MM.1S (cell line): Measurements from ENCODE around the gene ATP2B1.

Experiments
- DNase-seq: peaks from one replicate; pipeline ENCODE4 v3.0.0-alpha.2; 2015
- H2AFZ ChIP-seq: fragments of 300-600 bp; sonication (generic); 2 replicates; pipeline ENCODE4 v1.6.0; 2016; ENCODE audit warnings: antibody characterized with exemption, low read length
- H3F3A ChIP-seq: fragments of 300-600 bp; sonication (generic); 2 replicates; pipeline ENCODE4 v1.6.1; 2016; ENCODE audit warnings: mild to moderate bottlenecking, antibody characterized with exemption, low read length, moderate library complexity, mixed read lengths; ENCODE audit not compliant: insufficient read depth
- H3K27ac ChIP-seq: fragments of 300-600 bp; sonication (generic); 2 replicates; pipeline ENCODE4 v1.5.1; 2016; ENCODE audit warnings: mild to moderate bottlenecking, low read length
- H3K27me3 ChIP-seq: fragments of 300-600 bp; sonication (generic); replicated peaks from 2 replicates; pipeline ENCODE4 v1.6.0; 2016; ENCODE audit warnings: low read length; ENCODE audit not compliant: insufficient read depth
- H3K36me3 ChIP-seq: fragments of 300-600 bp; sonication (generic); replicated peaks from 2 replicates; pipeline ENCODE4 v1.6.1; 2016; ENCODE audit warnings: mild to moderate bottlenecking, low read length, mixed read lengths; ENCODE audit not compliant: insufficient read depth
- H3K4me1 ChIP-seq: fragments of 300-600 bp; sonication (generic); 2 replicates; pipeline ENCODE4 v1.6.1; 2016; ENCODE audit warnings: low read length, mixed read lengths
- H3K4me2 ChIP-seq: fragments of 300-600 bp; sonication (generic); 2 replicates; pipeline ENCODE4 v1.6.0; 2016; ENCODE audit warnings: low read depth, low read length
- H3K4me3 ChIP-seq: fragments of 300-600 bp; sonication (generic); 2 replicates; pipeline ENCODE4 v1.5.1; 2016; ENCODE audit warnings: low read length, mixed read lengths
- H3K79me2 ChIP-seq: fragments of 300-600 bp; sonication (generic); 2 replicates; pipeline ENCODE4 v1.6.1; 2016; ENCODE audit warnings: mixed run types, low read length, mixed read lengths
- H3K9ac ChIP-seq: fragments of 300-600 bp; sonication (generic); 2 replicates; pipeline ENCODE4 v1.6.1; 2016; ENCODE audit warnings: low read length, mixed read lengths
- H3K9me2 ChIP-seq: fragments of 300-600 bp; sonication (generic); replicated peaks from 2 replicates; pipeline ENCODE4 v1.6.1; 2016; ENCODE audit warnings: mild to moderate bottlenecking, low read length, mixed read lengths; ENCODE audit not compliant: insufficient read depth
- H3K9me3 ChIP-seq: fragments of 300-600 bp; sonication (generic); replicated peaks from 2 replicates; pipeline ENCODE4 v1.6.1; 2016; ENCODE audit warnings: mild to moderate bottlenecking, low read length, mixed read lengths; ENCODE audit not compliant: insufficient read depth
- H4K20me1 ChIP-seq: fragments of 300-600 bp; sonication (generic); 2 replicates; pipeline ENCODE4 v1.6.1; 2016; ENCODE audit warnings: mild to moderate bottlenecking, low read length, moderate library complexity, mixed read lengths; ENCODE audit not compliant: insufficient read depth
- EZH2 ChIP-seq: fragments of 300-600 bp; sonication (generic); optimal IDR thresholded peaks from 2 replicates; pipeline ENCODE3; 2017; ENCODE audit warnings: low read depth, mild to moderate bottlenecking, antibody characterized with exemption, low read length, mixed read lengths
- EZH2phosphoT487 ChIP-seq: fragments of 300-600 bp; sonication (generic); IDR thresholded peaks from 2 replicates; pipeline ENCODE4 v1.6.1; 2018; ENCODE audit warnings: antibody characterized with exemption, low read length
- TF ChIP-seq, protein P1 (sequence below): fragments of 300-600 bp; sonication (generic); IDR thresholded peaks from 2 replicates; pipeline ENCODE4 v1.5.1; 2016; ENCODE audit warnings: antibody characterized with exemption, low read length, mixed read lengths

ATP2B1 gene

GRCh38 chr12:89748791-89749190, 40.2 kb upstream of the ATP2B1 start:
- H3K9ac ChIP-seq, result no peak overlapping the region
- H3K36me3 ChIP-seq, result no peaks in the 10 kb centered on the region
- no peaks in the 10 kb centered on the region for H3K27me3 ChIP-seq
- no peaks in the 10 kb centered on the region for H3K79me2 ChIP-seq
- H3K4me1 ChIP-seq, result no peaks in the 10 kb centered on the region
- H3F3A ChIP-seq, result no peaks in the 10 kb centered on the region
- TF ChIP-seq EZH2, result no peak
- TF ChIP-seq, protein P1, sequence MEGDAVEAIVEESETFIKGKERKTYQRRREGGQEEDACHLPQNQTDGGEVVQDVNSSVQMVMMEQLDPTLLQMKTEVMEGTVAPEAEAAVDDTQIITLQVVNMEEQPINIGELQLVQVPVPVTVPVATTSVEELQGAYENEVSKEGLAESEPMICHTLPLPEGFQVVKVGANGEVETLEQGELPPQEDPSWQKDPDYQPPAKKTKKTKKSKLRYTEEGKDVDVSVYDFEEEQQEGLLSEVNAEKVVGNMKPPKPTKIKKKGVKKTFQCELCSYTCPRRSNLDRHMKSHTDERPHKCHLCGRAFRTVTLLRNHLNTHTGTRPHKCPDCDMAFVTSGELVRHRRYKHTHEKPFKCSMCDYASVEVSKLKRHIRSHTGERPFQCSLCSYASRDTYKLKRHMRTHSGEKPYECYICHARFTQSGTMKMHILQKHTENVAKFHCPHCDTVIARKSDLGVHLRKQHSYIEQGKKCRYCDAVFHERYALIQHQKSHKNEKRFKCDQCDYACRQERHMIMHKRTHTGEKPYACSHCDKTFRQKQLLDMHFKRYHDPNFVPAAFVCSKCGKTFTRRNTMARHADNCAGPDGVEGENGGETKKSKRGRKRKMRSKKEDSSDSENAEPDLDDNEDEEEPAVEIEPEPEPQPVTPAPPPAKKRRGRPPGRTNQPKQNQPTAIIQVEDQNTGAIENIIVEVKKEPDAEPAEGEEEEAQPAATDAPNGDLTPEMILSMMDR, result no peak
- H3K4me3 ChIP-seq, result no peak overlapping the region
- H3K9me3 ChIP-seq, result no peaks in the 10 kb centered on the region
- no peak for DNase-seq
- no peaks in the 10 kb centered on the region for H3K9me2 ChIP-seq
- no peak overlapping the region for H3K4me2 ChIP-seq
- no peak overlapping the region for H3K27ac ChIP-seq
- H2AFZ ChIP-seq, result no peak overlapping the region
- H4K20me1 ChIP-seq, result no peaks in the 10 kb centered on the region

DNA sequence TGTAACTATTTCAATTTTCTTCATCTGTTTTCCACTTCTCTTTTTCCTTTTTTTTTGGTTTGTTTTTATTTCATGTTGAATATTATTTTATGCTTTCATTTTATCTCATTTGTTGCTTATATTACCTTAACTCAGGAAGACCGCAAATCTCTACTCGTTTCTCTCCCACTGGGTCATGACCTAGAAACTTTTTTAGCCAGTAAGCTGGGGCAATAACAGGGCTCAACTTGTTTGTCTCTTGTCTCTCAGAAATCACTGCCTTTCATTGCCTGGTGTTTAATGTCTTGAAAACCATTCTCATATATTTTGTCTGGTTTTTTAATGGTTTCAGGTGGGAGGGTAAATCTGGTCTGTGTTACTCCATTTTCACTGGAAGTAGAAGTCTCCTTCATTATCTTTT, 36.6 kb upstream of the ATP2B1 start:
- Histone ChIP-seq H3K9me2 (no peaks in the 10 kb centered on the region), H3K36me3 (no peaks in the 10 kb centered on the region), H4K20me1 (no peaks in the 10 kb centered on the region), H3K4me1 (no peaks in the 10 kb centered on the region), H3F3A (no peaks in the 10 kb centered on the region), H3K4me2 (no peak overlapping the region), H3K9me3 (no peaks in the 10 kb centered on the region), H3K4me3 (no peak overlapping the region), H3K9ac (no peak overlapping the region), H3K27ac (no peak overlapping the region), H3K79me2 (no peaks in the 10 kb centered on the region), H2AFZ (no peak overlapping the region), H3K27me3 (no peaks in the 10 kb centered on the region)
- no peak for DNase-seq
- TF ChIP-seq EZH2 (no peak), EZH2phosphoT487 (no peak)
- TF ChIP-seq, protein P1, result no peak

- H3K4me1 ChIP-seq, result no peaks in the 10 kb centered on the region
- no peak overlapping the region for H3K27ac ChIP-seq
- TF ChIP-seq, protein P1, result no peak
- TF ChIP-seq EZH2phosphoT487, result no peak
- no peak for TF ChIP-seq EZH2
- no peak overlapping the region for H3K4me2 ChIP-seq
- H4K20me1 ChIP-seq, result no peaks in the 10 kb centered on the region
- H2AFZ ChIP-seq, result no peak overlapping the region
- H3K4me3 ChIP-seq, result no peak overlapping the region
- H3K9me2 ChIP-seq, result no peaks in the 10 kb centered on the region
- no peaks in the 10 kb centered on the region for H3K79me2 ChIP-seq
- no peaks in the 10 kb centered on the region for H3F3A ChIP-seq
- no peak overlapping the region for H3K9ac ChIP-seq
- no peaks in the 10 kb centered on the region for H3K27me3 ChIP-seq
- H3K9me3 ChIP-seq, result no peaks in the 10 kb centered on the region
- no peaks in the 10 kb centered on the region for H3K36me3 ChIP-seq
- no peak for DNase-seq
Measured at GRCh38 chr12:89742337-89743022, 33.8 kb upstream of the ATP2B1 start.
